ENCODE results near the gene MESP2.

MESP2 gene

DNA sequence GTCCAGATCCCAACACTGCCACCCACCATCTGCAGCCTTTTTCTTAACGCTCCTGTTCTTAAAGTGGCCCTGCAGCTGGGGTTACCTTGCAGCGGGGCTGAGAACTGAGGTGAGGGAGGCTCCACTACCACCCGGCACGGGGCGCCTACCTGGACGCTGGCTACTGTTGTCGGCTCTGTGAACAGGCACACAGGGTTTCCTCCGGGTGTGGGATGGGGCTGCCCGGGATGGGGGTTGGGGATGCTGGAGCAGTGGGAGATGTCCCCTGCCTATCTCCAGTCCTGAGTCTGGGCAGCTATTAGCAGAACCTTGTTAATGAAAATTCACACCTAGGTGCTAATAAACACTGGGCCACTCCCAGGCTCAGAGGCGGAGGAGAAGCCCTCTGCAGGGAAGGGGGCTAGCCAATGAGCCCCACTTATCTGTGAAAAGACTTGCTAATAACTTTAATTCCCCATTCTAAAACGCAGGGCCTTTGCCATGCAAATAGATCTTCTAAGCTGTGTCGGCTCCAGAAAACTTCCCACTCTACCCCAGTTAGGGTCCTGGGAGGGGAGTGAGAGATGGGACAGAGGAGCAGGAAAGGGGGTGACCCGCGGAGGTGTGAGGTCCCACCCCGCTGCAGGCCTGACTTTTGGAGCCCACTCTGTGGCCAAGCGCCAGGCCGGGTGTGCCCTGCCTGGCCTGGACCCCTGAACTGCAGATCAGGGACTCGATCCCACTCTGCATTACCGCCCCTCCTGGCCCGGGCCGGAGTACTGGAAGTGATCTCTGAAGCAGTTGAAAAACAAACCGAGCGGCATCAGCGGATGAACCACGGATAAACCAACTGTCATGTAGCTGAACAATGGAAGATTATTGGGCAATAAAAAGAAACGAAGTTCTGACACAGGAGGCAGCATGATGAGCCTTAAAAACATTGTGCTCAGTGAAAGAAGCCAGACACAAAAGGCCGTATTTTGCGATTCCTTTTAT, 28.1 kb upstream of the MESP2 start:
- no peak for DNase-seq (ENCODE audit: low read depth in 1 of 2, low spot score in 1 of 2)
- in situ Hi-C loops (cut with HindIII; ENCODE audit: low pct_unique_long_range_greater_than_20kb, low sequenced_read_pairs): no loop called here
- no peak for TF ChIP-seq JUND (IDR thresholded peaks at IDR 0.05; ENCODE audit: low read depth)

DNA sequence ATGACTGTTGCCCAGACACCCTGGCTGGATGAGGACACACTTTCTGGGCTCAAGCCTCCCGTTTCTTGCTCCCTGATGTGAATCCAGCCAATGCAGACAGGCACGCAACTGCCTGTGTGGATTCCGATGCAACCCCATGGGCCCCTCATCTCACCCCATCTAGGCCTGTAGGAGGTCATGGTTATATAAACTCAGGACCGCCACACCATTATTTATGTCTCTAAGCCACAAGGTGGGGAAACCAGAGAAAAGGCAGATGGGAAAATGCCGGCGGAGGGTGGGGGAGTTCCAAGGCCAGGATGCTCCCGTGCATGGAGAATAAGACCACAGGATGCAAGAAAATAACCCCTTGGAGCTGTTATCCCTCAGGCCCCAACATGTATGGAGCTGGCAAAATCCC, 27.1 kb upstream of the MESP2 start:
- no peak for TF ChIP-seq JUND (IDR thresholded peaks at IDR 0.05; ENCODE audit: low read depth)
- in situ Hi-C loops (cut with HindIII; ENCODE audit: low pct_unique_long_range_greater_than_20kb, low sequenced_read_pairs): no loop called here
- no peak for DNase-seq (ENCODE audit: low read depth in 1 of 2, low spot score in 1 of 2)

GRCh38 chr15:89749526-89749925, 26.6 kb upstream of the MESP2 start:
- in situ Hi-C loops (cut with HindIII; ENCODE audit: low pct_unique_long_range_greater_than_20kb, low sequenced_read_pairs): no loop called here
- DNase-seq (ENCODE audit: low read depth in 1 of 2, low spot score in 1 of 2): no peak
- no peak for TF ChIP-seq JUND (IDR thresholded peaks at IDR 0.05; ENCODE audit: low read depth)

GRCh38 chr15:89749951-89750559, 26.1 kb upstream of the MESP2 start:
- in situ Hi-C loops (cut with HindIII; ENCODE audit: low pct_unique_long_range_greater_than_20kb, low sequenced_read_pairs): no loop called here
- no peak for TF ChIP-seq JUND (IDR thresholded peaks at IDR 0.05; ENCODE audit: low read depth)
- DNase-seq (ENCODE audit: low read depth in 1 of 2, low spot score in 1 of 2): no peak

- in situ Hi-C loops (cut with HindIII; ENCODE audit: low pct_unique_long_range_greater_than_20kb, low sequenced_read_pairs): no loop called here
- peak; percentile 93 to 94 for DNase-seq (ENCODE audit: low read depth in 1 of 2, low spot score in 1 of 2)
- TF ChIP-seq JUND (IDR thresholded peaks at IDR 0.05; ENCODE audit: low read depth): no peak
Measured at GRCh38 chr15:89750560-89751542, 25.3 kb upstream of the MESP2 start, which contains the start of gene MESP1. TSS of gene MESP1 (minus strand) at chr15:89751249. CDS start at chr15:89751231, 18 bp downstream.

GRCh38 chr15:89751748-89752147, 24.4 kb upstream of the MESP2 start:
- in situ Hi-C loops (cut with HindIII; ENCODE audit: low pct_unique_long_range_greater_than_20kb, low sequenced_read_pairs): no loop called here

DNA sequence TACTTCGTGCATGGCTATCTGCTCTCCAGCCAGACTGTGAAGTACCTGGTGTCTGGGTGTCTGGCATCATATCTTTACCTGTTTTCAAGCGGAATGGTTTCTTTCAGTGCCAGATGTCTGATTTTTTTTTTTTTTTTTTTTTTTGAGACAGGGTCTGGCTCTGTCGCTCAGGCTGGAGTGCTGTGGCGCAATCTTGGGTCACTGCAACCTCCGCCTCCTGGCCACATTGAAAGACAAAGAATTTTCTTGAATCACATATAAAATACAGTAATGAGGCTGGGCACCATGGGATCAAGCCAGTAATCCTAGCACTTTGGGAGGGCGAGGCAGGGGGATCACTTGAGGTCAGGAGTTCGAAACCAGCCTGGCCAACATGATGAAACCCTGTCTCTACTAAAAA, 22.3 kb upstream of the MESP2 start:
- TF ChIP-seq JUND (IDR thresholded peaks at IDR 0.05; ENCODE audit: low read depth): no peak
- in situ Hi-C loops (cut with HindIII; ENCODE audit: low pct_unique_long_range_greater_than_20kb, low sequenced_read_pairs): no loop called here
- no peak for DNase-seq (ENCODE audit: low read depth in 1 of 2, low spot score in 1 of 2)

More at GRCh38 chr15:89751748-89752147, 24.4 kb upstream of the MESP2 start:
- TF ChIP-seq JUND (IDR thresholded peaks at IDR 0.05; ENCODE audit: low read depth): no peak
- DNase-seq (ENCODE audit: low read depth in 1 of 2, low spot score in 1 of 2): peak in 1 of 2 experiments; percentile 82

DNA sequence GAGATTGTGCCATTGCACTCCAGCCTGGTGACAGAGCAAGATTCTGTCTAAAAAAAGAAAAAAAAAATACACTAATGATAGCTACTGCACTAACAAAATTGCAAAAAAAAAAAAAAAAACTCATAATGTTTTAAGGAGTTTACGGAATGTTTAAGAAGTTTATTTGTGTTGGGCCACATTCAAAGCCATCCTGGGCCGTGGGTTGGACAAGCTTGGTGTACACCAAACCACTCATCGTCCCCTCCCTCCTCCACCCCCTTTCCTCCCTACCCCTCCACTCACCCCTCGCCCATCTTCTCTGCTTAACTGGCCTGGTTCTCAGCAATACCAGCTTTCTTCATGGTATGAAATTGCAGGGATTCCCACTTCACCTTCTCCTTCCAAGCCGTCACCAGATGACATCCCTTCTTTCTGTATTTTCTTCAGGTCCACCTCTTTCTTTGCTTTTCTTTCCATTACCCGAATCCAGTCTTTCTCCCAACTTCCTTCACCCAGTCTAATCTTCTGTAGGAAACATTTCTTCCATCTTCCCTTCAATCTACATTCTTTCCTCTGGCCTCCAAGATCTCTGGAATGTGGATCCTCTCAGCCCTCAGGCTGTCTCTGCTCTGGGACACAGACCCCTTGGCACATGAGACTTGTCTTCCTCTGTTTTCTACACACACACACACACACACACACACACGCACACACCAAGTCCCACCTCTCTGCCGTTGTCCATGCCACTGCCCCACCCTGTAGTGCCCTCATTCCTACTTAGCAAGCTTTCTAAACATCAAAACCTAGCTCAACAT, 21.6 kb upstream of the MESP2 start:
- TF ChIP-seq JUND (IDR thresholded peaks at IDR 0.05; ENCODE audit: low read depth): no peak
- DNase-seq (ENCODE audit: low read depth in 1 of 2, low spot score in 1 of 2): peak in 1 of 2 experiments; percentile 62
- in situ Hi-C loops (cut with HindIII; ENCODE audit: low pct_unique_long_range_greater_than_20kb, low sequenced_read_pairs): no loop called here

GRCh38 chr15:89755701-89756100, 20.4 kb upstream of the MESP2 start:
- DNase-seq (ENCODE audit: low read depth in 1 of 2, low spot score in 1 of 2): no peak
- in situ Hi-C loops (cut with HindIII; ENCODE audit: low pct_unique_long_range_greater_than_20kb, low sequenced_read_pairs): no loop called here
- no peak for TF ChIP-seq JUND (IDR thresholded peaks at IDR 0.05; ENCODE audit: low read depth)

- TF ChIP-seq JUND (IDR thresholded peaks at IDR 0.05; ENCODE audit: low read depth): peak; percentile 95
- peak in 1 of 2 experiments; percentile 97 for DNase-seq (ENCODE audit: low read depth in 1 of 2, low spot score in 1 of 2)
- in situ Hi-C loops (cut with HindIII; ENCODE audit: low pct_unique_long_range_greater_than_20kb, low sequenced_read_pairs): no loop called here
Measured at GRCh38 chr15:89756897-89757296, 19.2 kb upstream of the MESP2 start.

- TF ChIP-seq JUND (IDR thresholded peaks at IDR 0.05; ENCODE audit: low read depth): no peak
- no peak for DNase-seq (ENCODE audit: low read depth in 1 of 2, low spot score in 1 of 2)
- in situ Hi-C loops (cut with HindIII; ENCODE audit: low pct_unique_long_range_greater_than_20kb, low sequenced_read_pairs): no loop called here
Measured at GRCh38 chr15:89758283-89758682, 17.8 kb upstream of the MESP2 start.
